WTC11 (cell line): ENCODE measurements around the gene RAC2. TPM values are rescaled to one million over a fixed set of nuclear protein-coding genes. Genes with fewer than 3 reads are reported as not detected.

Source experiments
- ATAC-seq: fragments of 200-7000 bp; cut with Tn5 transposase; 2 replicates; pipeline ENCODE4 v1.10.0; 2021; ENCODE audit warnings: mild to moderate bottlenecking, moderate library complexity
- CTCF ChIA-PET: fragments of 300-600 bp; sonication (Branson Sonifier 250); formaldehyde crosslinking; loops from one replicate; lab custom pipeline; 2021; ENCODE audit warnings: antibody characterized with exemption; lab: Charles Lee
- POLR2A ChIA-PET: fragments of 350-600 bp; sonication (Branson Sonifier 250); formaldehyde crosslinking; loops from one replicate; lab custom pipeline; 2021; ENCODE audit warnings: antibody characterized with exemption; lab: Charles Lee
- DNase-seq: peaks from one replicate; pipeline ENCODE4 v3.0.0; 2021; ENCODE audit warnings: low spot score
- H3K27ac Mint-ChIP-seq: 2 replicates; pipeline ENCODE4 v1.8.0; 2021; ENCODE audit warnings: mixed read lengths
- H3K27me3 Mint-ChIP-seq: 2 replicates; pipeline ENCODE4 v1.8.0; 2021; ENCODE audit warnings: low read depth, mild to moderate bottlenecking, moderate library complexity, mixed read lengths
- H3K36me3 Mint-ChIP-seq: 2 replicates; pipeline ENCODE4 v1.8.0; 2021; ENCODE audit warnings: mixed read lengths
- H3K4me1 Mint-ChIP-seq: 2 replicates; pipeline ENCODE4 v1.8.0; 2022; ENCODE audit warnings: mixed read lengths
- H3K4me3 Mint-ChIP-seq: 2 replicates; pipeline ENCODE4 v1.8.0; 2021; ENCODE audit warnings: mild to moderate bottlenecking, moderate library complexity, mixed read lengths
- H3K9me3 Mint-ChIP-seq: 2 replicates; pipeline ENCODE4 v1.8.0; 2021; ENCODE audit warnings: mixed read lengths
- CBFB ChIP-seq: sonication (generic); formaldehyde crosslinking; IDR thresholded peaks from 2 replicates; pipeline ENCODE4 v1.8.1; 2022; ENCODE audit warnings: mild to moderate bottlenecking, low read depth, missing genetic modification reagents
- CTCF ChIP-seq: fragments of 200-600 bp; IDR thresholded peaks from 2 replicates; pipeline ENCODE4 v1.8.0; 2022; ENCODE audit warnings: antibody characterized with exemption
- ERG ChIP-seq: fragments of 250-450 bp; sonication (Bioruptor Pico); IDR thresholded peaks from 2 replicates; pipeline ENCODE4 v1.8.0; 2021; ENCODE audit warnings: mild to moderate bottlenecking
- FOXJ3 ChIP-seq: sonication (generic); formaldehyde crosslinking; IDR thresholded peaks from 2 replicates; pipeline ENCODE4 v1.9.0; 2021; ENCODE audit warnings: missing genetic modification reagents, mild to moderate bottlenecking, borderline replicate concordance
- GTF2I ChIP-seq: fragments of 250-450 bp; sonication (Bioruptor Pico); conservative IDR thresholded peaks from 2 replicates; pipeline ENCODE4 v1.4.0; 2021; ENCODE audit warnings: mild to moderate bottlenecking
- HMGA2 ChIP-seq: fragments of 250-450 bp; sonication (Bioruptor Pico); IDR thresholded peaks from 2 replicates; pipeline ENCODE4 v1.4.0; 2021; ENCODE audit warnings: mild to moderate bottlenecking, moderate library complexity
- IRF1 ChIP-seq: sonication (generic); formaldehyde crosslinking; IDR thresholded peaks from 2 replicates; pipeline ENCODE4 v1.8.0; 2023; ENCODE audit warnings: missing genetic modification reagents
- JAZF1 ChIP-seq: fragments of 250-450 bp; sonication (Bioruptor Pico); IDR thresholded peaks from 2 replicates; pipeline ENCODE4 v1.9.0; 2021; ENCODE audit warnings: moderate library complexity, mild to moderate bottlenecking, inconsistent platforms
- KAT7 ChIP-seq: sonication (generic); formaldehyde crosslinking; IDR thresholded peaks from 2 replicates; pipeline ENCODE4 v1.8.1; 2023; ENCODE audit warnings: missing genetic modification reagents, mild to moderate bottlenecking, borderline replicate concordance
- MLX ChIP-seq: sonication (generic); formaldehyde crosslinking; IDR thresholded peaks from 2 replicates; pipeline ENCODE4 v1.8.1; 2023; ENCODE audit warnings: mild to moderate bottlenecking, missing genetic modification reagents, moderate library complexity
- PREB ChIP-seq: sonication (generic); formaldehyde crosslinking; IDR thresholded peaks from 2 replicates; pipeline ENCODE4 v1.8.1; 2022; ENCODE audit warnings: mild to moderate bottlenecking, missing genetic modification reagents, moderate library complexity, borderline replicate concordance
- PRRX2 ChIP-seq: fragments of 250-450 bp; sonication (Bioruptor Pico); IDR thresholded peaks from 2 replicates; pipeline ENCODE4 v1.8.0; 2021; ENCODE audit warnings: mild to moderate bottlenecking
- RELA ChIP-seq: sonication (generic); formaldehyde crosslinking; IDR thresholded peaks from 2 replicates; pipeline ENCODE4 v1.8.1; 2022; ENCODE audit warnings: missing genetic modification reagents, mild to moderate bottlenecking, borderline replicate concordance
- TP53 ChIP-seq: sonication (generic); formaldehyde crosslinking; IDR thresholded peaks from 2 replicates; pipeline ENCODE4 v1.8.1; 2023; ENCODE audit warnings: mild to moderate bottlenecking, missing genetic modification reagents
- USF2 ChIP-seq: sonication (generic); formaldehyde crosslinking; IDR thresholded peaks from 2 replicates; pipeline ENCODE4 v1.8.1; 2023; ENCODE audit warnings: mild to moderate bottlenecking, missing genetic modification reagents, moderate library complexity
- ZNF138 ChIP-seq: sonication (generic); formaldehyde crosslinking; conservative IDR thresholded peaks from 2 replicates; pipeline ENCODE4 v1.8.1; 2022; ENCODE audit warnings: mild to moderate bottlenecking, moderate library complexity, missing genetic modification reagents
- ZNF263 ChIP-seq: sonication (generic); formaldehyde crosslinking; IDR thresholded peaks from 2 replicates; pipeline ENCODE4 v1.8.1; 2022; ENCODE audit warnings: low read depth, mild to moderate bottlenecking, moderate library complexity, missing genetic modification reagents
- ZNF281 ChIP-seq: sonication (generic); formaldehyde crosslinking; IDR thresholded peaks from 2 replicates; pipeline ENCODE4 v1.8.0; 2023; ENCODE audit warnings: mild to moderate bottlenecking, missing genetic modification reagents
- total RNA-seq: library from RNA; stranded (reverse); gene quantifications from 3 replicates; pipeline ENCODE4 v1.2.3, GENCODE V29; 2021

The RAC2 gene
- total RNA-seq, 1 experiment from 2014 or later, result 3.6 TPM

GRCh38 chr22:37213218-37213855 lies 30.7 kb downstream of the RAC2 start:
- Mint-ChIP-seq H3K9me3 (no peaks in the 10 kb centered on the region), H3K4me1 (peaks cover 12% of the 10 kb centered on the region), H3K4me3 (no peak overlapping the region), H3K36me3 (no peaks in the 10 kb centered on the region), H3K27me3 (peaks cover 6% of the 10 kb centered on the region; the same call in 1 of the 2 replicates), H3K27ac (no peak overlapping the region)
- DNase-seq (no peak), ATAC-seq (no peak)
- ChIA-PET POLR2A (no interaction called here), CTCF (interaction anchor here (4.8 kb wide), 1 partner anchor 13 kb away, joined by 21 read pairs; no protein-coding TSS in a partner anchor)
- TF ChIP-seq ERG (CRISPR knock-in tag) (no peak), CTCF (no peak), ZNF138 (CRISPR knock-in tag) (no peak), ZNF281 (CRISPR knock-in tag) (no peak), FOXJ3 (CRISPR knock-in tag) (no peak), KAT7 (CRISPR knock-in tag) (no peak), RELA (CRISPR knock-in tag) (no peak), PREB (CRISPR knock-in tag) (no peak), USF2 (CRISPR knock-in tag) (no peak), ZNF263 (no peak), GTF2I (CRISPR knock-in tag) (no peak), TP53 (no peak), JAZF1 (CRISPR knock-in tag) (no peak), CBFB (CRISPR knock-in tag) (no peak), HMGA2 (CRISPR knock-in tag) (no peak), MLX (CRISPR knock-in tag) (no peak), PRRX2 (CRISPR knock-in tag) (no peak), IRF1 (CRISPR knock-in tag) (no peak)
